ENCODE measurements around the gene APBB2.

The APBB2 gene

DNA sequence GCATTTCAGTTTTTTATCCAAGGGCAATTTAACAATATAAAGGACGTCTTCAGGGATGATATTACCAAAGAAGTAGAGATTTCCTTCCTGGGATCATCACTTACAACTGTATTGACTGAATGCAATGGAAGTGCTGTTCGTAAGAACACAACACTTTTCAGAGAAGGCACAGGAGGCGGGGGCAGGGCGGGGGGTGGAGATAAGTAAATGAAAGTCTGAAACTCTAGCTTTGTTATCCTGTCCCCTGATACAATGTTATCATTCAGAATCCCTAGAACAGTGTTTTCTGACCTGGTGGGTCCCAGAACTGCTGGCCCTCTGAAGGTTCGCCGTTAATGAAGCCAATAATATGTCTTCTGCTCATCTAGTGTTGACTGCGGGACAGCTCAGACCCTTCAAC is 340.0 kb downstream of the APBB2 start:
- TF ChIP-seq, protein P1, sequence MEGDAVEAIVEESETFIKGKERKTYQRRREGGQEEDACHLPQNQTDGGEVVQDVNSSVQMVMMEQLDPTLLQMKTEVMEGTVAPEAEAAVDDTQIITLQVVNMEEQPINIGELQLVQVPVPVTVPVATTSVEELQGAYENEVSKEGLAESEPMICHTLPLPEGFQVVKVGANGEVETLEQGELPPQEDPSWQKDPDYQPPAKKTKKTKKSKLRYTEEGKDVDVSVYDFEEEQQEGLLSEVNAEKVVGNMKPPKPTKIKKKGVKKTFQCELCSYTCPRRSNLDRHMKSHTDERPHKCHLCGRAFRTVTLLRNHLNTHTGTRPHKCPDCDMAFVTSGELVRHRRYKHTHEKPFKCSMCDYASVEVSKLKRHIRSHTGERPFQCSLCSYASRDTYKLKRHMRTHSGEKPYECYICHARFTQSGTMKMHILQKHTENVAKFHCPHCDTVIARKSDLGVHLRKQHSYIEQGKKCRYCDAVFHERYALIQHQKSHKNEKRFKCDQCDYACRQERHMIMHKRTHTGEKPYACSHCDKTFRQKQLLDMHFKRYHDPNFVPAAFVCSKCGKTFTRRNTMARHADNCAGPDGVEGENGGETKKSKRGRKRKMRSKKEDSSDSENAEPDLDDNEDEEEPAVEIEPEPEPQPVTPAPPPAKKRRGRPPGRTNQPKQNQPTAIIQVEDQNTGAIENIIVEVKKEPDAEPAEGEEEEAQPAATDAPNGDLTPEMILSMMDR (IDR thresholded peaks at IDR 0.05; ENCODE audit: insufficient read depth, low read length, missing control alignments): no peak
- CTCF ChIA-PET: interaction anchor here (0.6 to 0.7 kb wide), 2 partner anchors 30 to 34 kb away, joined by 3 read pairs; no protein-coding TSS in a partner anchor
- H3K4me3 ChIP-seq (ENCODE audit: low read depth, low read length): no peak overlapping the region
- POLR2A ChIA-PET: no interaction called here
- no peak for DNase-seq (ENCODE audit: low read depth, low spot score)

DNA sequence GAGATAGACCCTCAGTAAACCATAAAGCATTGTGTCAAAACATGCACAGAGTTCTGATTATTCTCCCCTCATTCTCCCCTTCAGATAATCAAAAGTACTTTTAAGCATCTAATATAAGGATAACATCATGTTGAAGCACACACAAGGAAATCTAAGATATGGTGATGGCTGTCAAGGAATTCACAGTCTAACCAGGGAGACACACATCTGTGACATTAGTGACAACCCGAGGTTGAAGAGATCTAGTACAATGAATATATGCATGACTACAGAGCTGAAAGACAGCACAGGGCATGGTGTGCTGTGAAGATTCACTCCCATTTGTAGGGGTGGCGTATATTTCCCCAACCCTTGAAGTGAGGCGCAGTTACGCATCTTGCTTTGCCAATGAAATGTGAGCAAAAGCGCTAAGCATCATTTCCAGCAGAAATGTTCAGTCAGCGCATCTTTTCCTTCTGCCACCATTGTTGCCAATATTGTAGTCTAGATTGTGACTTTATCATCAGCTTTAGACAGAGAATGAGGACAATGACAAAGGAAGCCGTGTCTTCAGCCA is 342.6 kb downstream of the APBB2 start:
- ChIA-PET CTCF (interaction anchor here (2.0 kb wide), 1 partner anchor 31 kb away, joined by 7 read pairs; no protein-coding TSS in a partner anchor), POLR2A (no interaction called here)
- TF ChIP-seq, protein P1 (IDR thresholded peaks at IDR 0.05; ENCODE audit: insufficient read depth, low read length, missing control alignments): no peak
- no peak overlapping the region for H3K4me3 ChIP-seq (ENCODE audit: low read depth, low read length)
- no peak for DNase-seq (ENCODE audit: low read depth, low spot score)

DNA sequence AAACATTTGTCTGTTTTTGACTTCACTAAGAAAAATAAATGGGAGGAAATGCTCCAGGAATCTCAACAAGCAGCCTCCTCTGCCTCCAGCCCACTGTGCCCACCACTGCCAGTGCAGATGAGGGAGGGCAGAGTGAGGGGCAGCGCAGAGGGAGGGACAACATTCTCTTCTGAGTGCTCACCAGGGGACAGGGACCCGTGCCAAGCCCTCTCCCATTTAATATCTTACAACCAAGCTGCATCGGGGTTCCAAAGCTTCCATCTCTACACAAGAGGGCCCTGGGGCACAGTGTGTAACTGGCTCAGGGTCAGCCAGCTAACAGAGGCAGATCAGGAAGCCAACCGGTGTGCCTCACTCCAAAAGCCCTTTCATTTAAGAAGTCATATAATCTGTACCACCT is 344.2 kb downstream of the APBB2 start:
- POLR2A ChIA-PET: no interaction called here
- CTCF ChIA-PET: interaction anchor here (2.0 kb wide), 1 partner anchor 29 kb away, joined by 7 read pairs; no protein-coding TSS in a partner anchor
- TF ChIP-seq, protein P1 (IDR thresholded peaks at IDR 0.05; ENCODE audit: insufficient read depth, low read length, missing control alignments): no peak
- H3K4me3 ChIP-seq (ENCODE audit: low read depth, low read length): no peak overlapping the region
- DNase-seq (ENCODE audit: low read depth, low spot score): no peak

DNA sequence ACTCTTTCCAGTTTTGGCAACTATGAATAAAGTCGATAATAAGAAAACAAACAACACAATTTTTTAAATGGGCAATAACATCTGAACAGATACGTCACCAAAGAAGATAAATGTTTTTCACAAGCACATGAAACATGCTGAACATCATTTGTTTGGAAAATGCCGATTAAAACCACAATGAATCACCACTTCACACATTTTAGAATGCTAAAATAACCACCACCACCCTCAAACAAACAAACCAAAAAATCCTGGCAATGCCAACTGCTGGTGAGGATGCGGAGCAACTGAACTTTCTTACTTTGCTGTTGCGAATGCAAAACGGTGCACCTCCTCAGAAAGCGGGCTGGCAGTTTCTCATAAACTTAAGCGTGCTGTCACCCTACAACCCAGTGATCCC is 348.6 kb downstream of the APBB2 start:
- DNase-seq (ENCODE audit: low read depth, low spot score): no peak
- H3K4me3 ChIP-seq (ENCODE audit: low read depth, low read length): no peak overlapping the region
- TF ChIP-seq, protein P1 (IDR thresholded peaks at IDR 0.05; ENCODE audit: insufficient read depth, low read length, missing control alignments): no peak
- ChIA-PET CTCF (interaction anchor here (0.9 kb wide), 1 partner anchor 17 kb away, joined by 3 read pairs; no protein-coding TSS in a partner anchor), POLR2A (no interaction called here)

DNA sequence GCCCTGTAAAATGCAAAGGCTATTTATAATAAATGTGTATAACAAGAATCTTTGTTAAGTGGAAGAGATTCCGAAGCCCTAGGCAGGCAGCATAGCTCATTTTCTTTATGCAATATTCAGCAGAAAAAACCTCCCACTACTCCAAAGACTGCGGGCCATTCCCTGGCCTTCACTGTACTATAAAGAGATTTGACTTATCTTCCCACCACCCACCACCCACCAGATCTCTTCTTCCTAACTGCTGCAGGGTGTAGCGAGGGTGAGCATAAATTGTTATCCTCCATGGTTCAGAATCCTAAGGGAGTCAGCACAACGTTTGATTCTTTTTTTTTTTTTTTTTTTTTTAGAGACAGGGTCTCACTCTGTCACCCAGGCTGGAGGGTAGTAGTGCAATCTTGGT is 349.8 kb downstream of the APBB2 start:
- POLR2A ChIA-PET: no interaction called here
- no peak overlapping the region for H3K4me3 ChIP-seq (ENCODE audit: low read depth, low read length)
- CTCF ChIA-PET: interaction anchor here (1.3 to 3.0 kb wide), 2 partner anchors 24 to 33 kb away, joined by 7 to 10 read pairs; no protein-coding TSS in a partner anchor
- DNase-seq (ENCODE audit: low read depth, low spot score): no peak
- TF ChIP-seq, protein P1 (IDR thresholded peaks at IDR 0.05; ENCODE audit: insufficient read depth, low read length, missing control alignments): no peak

DNA sequence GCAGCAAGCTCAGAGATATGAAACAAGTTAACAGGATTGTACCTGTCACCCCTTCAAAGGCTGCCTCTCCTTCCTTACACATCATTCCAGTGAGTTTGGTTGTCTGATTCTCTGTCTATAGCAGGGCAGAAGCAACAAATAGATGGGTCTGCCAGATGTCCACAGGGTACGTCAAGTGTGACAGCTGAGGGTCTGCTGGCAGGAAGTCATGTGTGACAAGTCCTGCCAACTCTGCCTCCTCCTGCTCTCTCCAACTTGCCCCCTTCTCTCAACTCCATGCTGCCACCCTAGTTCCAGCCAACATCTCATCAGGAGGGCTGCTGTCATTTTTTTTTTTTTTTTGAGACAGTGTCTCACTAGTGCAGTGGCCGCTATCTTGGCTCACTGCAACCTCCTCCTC is 355.4 kb downstream of the APBB2 start:
- ChIA-PET CTCF (interaction anchor here (0.8 to 2.0 kb wide), 4 partner anchors 18 to 38 kb away, joined by 3 to 7 read pairs (median 4); no protein-coding TSS in a partner anchor), POLR2A (no interaction called here)
- DNase-seq (ENCODE audit: low read depth, low spot score): no peak
- no peak overlapping the region for H3K4me3 ChIP-seq (ENCODE audit: low read depth, low read length)
- TF ChIP-seq, protein P1 (IDR thresholded peaks at IDR 0.05; ENCODE audit: insufficient read depth, low read length, missing control alignments): no peak
